Dermis blood vessel endothelial cell (primary cell): Measurements from ENCODE around the gene RNF182. TPM values are rescaled to one million over a fixed set of nuclear protein-coding genes. Genes with fewer than 3 reads are reported as not detected.

Experiments
- DNase-seq: peaks from one replicate; pipeline ENCODE4 v3.0.0; 2010
- total RNA-seq: library from RNA; depleted of rRNA; stranded (reverse); fragments of >200 nt; gene quantifications from 2 replicates; pipeline ENCODE4 v1.2.3, GENCODE V29; 2014

The RNF182 gene
- total RNA-seq, 1 donor from 2014 or later = 0.85 TPM

- DNase-seq = no peak
Observed at GRCh38 chr6:13917141-13917540, 7.6 kb upstream of the RNF182 start.

- DNase-seq = no peak
Observed at GRCh38 chr6:13918686-13919250, 6.0 kb upstream of the RNF182 start.

GRCh38 chr6:13919861-13920260 is 4.9 kb upstream of the RNF182 start:
- no peak for DNase-seq

GRCh38 chr6:13920552-13920951 is 4.2 kb upstream of the RNF182 start:
- DNase-seq = no peak

GRCh38 chr6:13922750-13923149 is 2.0 kb upstream of the RNF182 start:
- DNase-seq = no peak

GRCh38 chr6:13923527-13924145 is 1.1 kb upstream of the RNF182 start:
- peak; percentile 57 for DNase-seq

GRCh38 chr6:13924146-13924948 is 405 bp upstream of the RNF182 start:
- DNase-seq = peak; percentile 37

GRCh38 chr6:13926378-13926777 is 1.6 kb downstream of the RNF182 start:
- DNase-seq = no peak

- no peak for DNase-seq
Observed at GRCh38 chr6:13927203-13927602, 2.5 kb downstream of the RNF182 start.

GRCh38 chr6:13929196-13929595 is 4.4 kb downstream of the RNF182 start:
- no peak for DNase-seq

- no peak for DNase-seq
Observed at GRCh38 chr6:13931797-13932402, 7.1 kb downstream of the RNF182 start.

- no peak for DNase-seq
Observed at GRCh38 chr6:13932785-13933184, 8.0 kb downstream of the RNF182 start.

GRCh38 chr6:13934721-13935120 is 10.0 kb downstream of the RNF182 start:
- DNase-seq = no peak

GRCh38 chr6:13935190-13935880 is 10.6 kb downstream of the RNF182 start:
- DNase-seq = no peak

- peak; percentile 91 for DNase-seq
Observed at GRCh38 chr6:13935881-13936261, 11.1 kb downstream of the RNF182 start.

- DNase-seq = no peak
Observed at GRCh38 chr6:13941902-13942301, 17.1 kb downstream of the RNF182 start.

GRCh38 chr6:13943943-13944342 is 19.2 kb downstream of the RNF182 start:
- DNase-seq = no peak

GRCh38 chr6:13946506-13946905 is 21.8 kb downstream of the RNF182 start:
- no peak for DNase-seq

GRCh38 chr6:13947611-13948178 is 22.9 kb downstream of the RNF182 start:
- no peak for DNase-seq

- no peak for DNase-seq
Observed at GRCh38 chr6:13952101-13952500, 27.3 kb downstream of the RNF182 start.

- peak; percentile 4 for DNase-seq
Observed at GRCh38 chr6:13953061-13953705, 28.4 kb downstream of the RNF182 start.

- no peak for DNase-seq
Observed at GRCh38 chr6:13965582-13966127, 40.9 kb downstream of the RNF182 start.
